Colonic mucosa (tissue), 4 donors: ENCODE results near the gene KYNU. TPM values are rescaled to one million over a fixed set of nuclear protein-coding genes. Genes with fewer than 3 reads are reported as not detected.

ENCODE experiments used
- DNase-seq: peaks from one replicate; pipeline ENCODE4 v3.0.0-alpha.2; 2020
- H3K27ac ChIP-seq: fragments of 200-600 bp; one replicate; pipeline ENCODE4 v1.8.0; 2021
- H3K27me3 ChIP-seq: fragments of 200-600 bp; one replicate; pipeline ENCODE4 v1.8.0; 2021
- H3K36me3 ChIP-seq: fragments of 200-600 bp; one replicate; pipeline ENCODE4 v1.8.0; 2021
- H3K4me1 ChIP-seq: fragments of 200-600 bp; one replicate; pipeline ENCODE4 v1.8.0; 2021; ENCODE audit warnings: mild to moderate bottlenecking
- H3K4me3 ChIP-seq: fragments of 200-600 bp; one replicate; pipeline ENCODE4 v1.8.0; 2021
- H3K9ac ChIP-seq, 2 donors: one replicate each; pipeline ENCODE4 v1.7.0; 2013; ENCODE audit warnings: control low read depth in 2 of 2, low read depth in 2 of 2, low read length in 2 of 2
- H3K9me3 ChIP-seq: fragments of 200-600 bp; one replicate; pipeline ENCODE4 v1.8.0; 2021
- CTCF ChIP-seq: fragments of 200-600 bp; IDR thresholded peaks from one replicate; pipeline ENCODE4 v1.8.0; 2022; ENCODE audit warnings: antibody characterized with exemption, mild to moderate bottlenecking
- intact Hi-C: fragments of 100-400 bp; cut with DNase I; formaldehyde crosslinking; loops from one replicate; pipeline ENCODE4 v1.14.1; 2022
- total RNA-seq, 2 donors: library from RNA; stranded (reverse); fragmentation: NEBNext Ultra II Directional in 1 of 2; extraction: Animal tissue kit (Norgen Biotek cat#: 25700) in 1 of 2; gene quantifications; one replicate each; pipeline ENCODE4 v1.2.1, GENCODE V29; 2021
- donor health status: healthy.
- donor health status: DM: no; HTN: no; CAD: no.
- donor health status: DM: no; HTN: no; CAD: no.

The KYNU gene
- total RNA-seq, 2 donors from 2014 or later: 0.64 to 2.8 TPM

DNA sequence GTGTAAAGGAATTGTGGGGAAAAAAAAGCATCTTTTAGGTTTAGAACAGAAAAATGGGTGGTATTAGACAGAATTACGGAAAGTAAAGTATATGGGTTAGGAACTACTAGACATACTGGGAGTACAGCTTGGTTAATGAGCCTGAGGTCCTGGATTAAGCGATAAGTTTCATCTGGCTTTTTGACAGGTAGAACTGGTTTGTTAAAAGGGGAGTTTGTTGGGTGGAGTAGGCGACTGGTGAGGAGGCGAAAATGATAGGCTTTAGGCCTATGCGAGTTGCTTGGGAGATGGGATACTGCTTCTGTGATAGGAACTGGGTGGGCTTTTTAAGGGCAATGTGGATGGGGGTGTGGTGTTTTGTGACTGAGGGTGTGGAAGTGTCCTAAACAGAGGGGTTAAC, 56.5 kb downstream of the KYNU start:
- DNase-seq: no peak
- H3K9me3 ChIP-seq: no peaks in the 10 kb centered on the region
- H3K4me3 ChIP-seq: no peak overlapping the region
- H3K36me3 ChIP-seq: no peaks in the 10 kb centered on the region
- TF ChIP-seq CTCF: no peak
- intact Hi-C loops: no loop called here
- H3K27ac ChIP-seq: no peak overlapping the region
- H3K9ac ChIP-seq: no peak overlapping the region
- H3K27me3 ChIP-seq: no peaks in the 10 kb centered on the region
- H3K4me1 ChIP-seq: no peaks in the 10 kb centered on the region

GRCh38 chr2:142935563-142936089, 58.2 kb downstream of the KYNU start:
- no peak for DNase-seq
- Histone ChIP-seq H3K9me3 (no peaks in the 10 kb centered on the region), H3K27me3 (no peaks in the 10 kb centered on the region), H3K4me3 (no peak overlapping the region), H3K36me3 (no peaks in the 10 kb centered on the region), H3K27ac (no peak overlapping the region), H3K4me1 (no peaks in the 10 kb centered on the region), H3K9ac (no peak overlapping the region)
- TF ChIP-seq CTCF: no peak
- intact Hi-C loops: no loop called here

DNA sequence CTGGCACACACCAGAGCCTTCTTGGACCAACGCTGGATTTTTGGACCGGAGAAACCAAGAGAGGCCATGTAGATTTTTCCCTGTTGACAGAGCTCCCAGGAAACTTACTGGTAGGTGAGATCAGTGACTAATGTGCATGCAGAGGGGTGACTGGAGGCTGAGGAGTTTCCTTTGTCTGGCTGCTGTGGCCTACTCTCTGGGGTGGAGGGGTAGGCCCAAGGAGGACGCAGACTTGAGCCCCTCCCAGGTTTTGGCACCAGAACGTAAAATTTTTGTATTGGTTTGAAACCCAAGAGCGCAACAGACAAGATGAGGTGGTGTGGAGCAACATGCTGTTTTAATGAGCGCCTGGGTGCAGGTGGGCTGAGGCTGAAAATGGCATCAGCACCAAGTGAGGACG, 59.2 kb downstream of the KYNU start:
- no peaks in the 10 kb centered on the region for H3K36me3 ChIP-seq
- intact Hi-C loops: no loop called here
- DNase-seq: no peak
- no peak overlapping the region for H3K9ac ChIP-seq
- no peak for TF ChIP-seq CTCF
- H3K4me3 ChIP-seq: no peak overlapping the region
- no peaks in the 10 kb centered on the region for H3K27me3 ChIP-seq
- H3K4me1 ChIP-seq: no peaks in the 10 kb centered on the region
- no peaks in the 10 kb centered on the region for H3K9me3 ChIP-seq
- H3K27ac ChIP-seq: no peak overlapping the region

DNA sequence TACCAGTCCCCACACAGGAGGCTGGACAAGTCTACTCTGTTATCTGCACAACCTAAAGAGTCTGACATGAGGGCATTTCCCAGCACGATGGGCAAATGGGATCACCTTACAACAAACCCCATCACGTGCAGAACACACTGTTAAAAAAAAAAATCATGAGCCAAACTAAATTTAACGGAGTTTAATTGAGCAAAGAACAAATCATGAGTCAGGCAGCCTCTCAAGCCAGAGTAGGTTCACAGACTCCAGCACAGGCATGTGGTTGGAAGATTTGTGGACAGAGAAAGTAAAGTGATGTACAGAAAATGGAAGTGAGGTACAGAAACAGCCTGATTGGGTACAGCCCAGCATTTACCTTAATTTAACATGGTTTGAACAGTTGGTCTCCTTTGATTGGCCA, 59.9 kb downstream of the KYNU start:
- Histone ChIP-seq H3K4me1 (no peaks in the 10 kb centered on the region), H3K27ac (no peak overlapping the region), H3K27me3 (no peaks in the 10 kb centered on the region), H3K36me3 (no peaks in the 10 kb centered on the region), H3K9me3 (no peaks in the 10 kb centered on the region), H3K4me3 (no peak overlapping the region), H3K9ac (no peak overlapping the region)
- no peak for DNase-seq
- intact Hi-C loops: no loop called here
- TF ChIP-seq CTCF: no peak

DNA sequence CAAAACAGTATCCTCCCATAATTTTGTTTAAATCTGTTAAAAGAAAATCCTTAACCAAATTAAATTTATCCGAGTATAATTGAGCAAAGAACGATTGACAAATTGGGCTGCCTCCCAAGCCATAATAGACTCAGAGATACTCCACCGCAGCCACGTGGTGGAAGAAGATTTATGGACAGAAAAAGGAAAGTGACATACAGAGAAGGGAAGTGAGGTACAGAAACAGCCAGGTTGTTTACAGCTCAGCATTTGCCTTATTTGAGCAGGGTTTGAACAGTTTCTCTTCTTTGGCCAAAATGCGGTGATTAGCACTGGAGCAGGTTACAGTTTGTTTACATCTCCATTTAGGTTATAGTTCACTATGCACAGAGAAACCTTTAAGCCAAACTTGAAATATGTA, 60.8 kb downstream of the KYNU start:
- Histone ChIP-seq H3K9ac (no peak overlapping the region), H3K4me3 (no peak overlapping the region), H3K9me3 (no peaks in the 10 kb centered on the region), H3K27me3 (no peaks in the 10 kb centered on the region), H3K27ac (no peak overlapping the region), H3K36me3 (no peaks in the 10 kb centered on the region), H3K4me1 (no peaks in the 10 kb centered on the region)
- intact Hi-C loops: no loop called here
- DNase-seq: no peak
- TF ChIP-seq CTCF: no peak
